ENCODE measurements around the gene FCMR.

FCMR gene

GRCh38 chr1:206898915-206899431 is 22.8 kb downstream of the FCMR start:
- no peak for DNase-seq

DNA sequence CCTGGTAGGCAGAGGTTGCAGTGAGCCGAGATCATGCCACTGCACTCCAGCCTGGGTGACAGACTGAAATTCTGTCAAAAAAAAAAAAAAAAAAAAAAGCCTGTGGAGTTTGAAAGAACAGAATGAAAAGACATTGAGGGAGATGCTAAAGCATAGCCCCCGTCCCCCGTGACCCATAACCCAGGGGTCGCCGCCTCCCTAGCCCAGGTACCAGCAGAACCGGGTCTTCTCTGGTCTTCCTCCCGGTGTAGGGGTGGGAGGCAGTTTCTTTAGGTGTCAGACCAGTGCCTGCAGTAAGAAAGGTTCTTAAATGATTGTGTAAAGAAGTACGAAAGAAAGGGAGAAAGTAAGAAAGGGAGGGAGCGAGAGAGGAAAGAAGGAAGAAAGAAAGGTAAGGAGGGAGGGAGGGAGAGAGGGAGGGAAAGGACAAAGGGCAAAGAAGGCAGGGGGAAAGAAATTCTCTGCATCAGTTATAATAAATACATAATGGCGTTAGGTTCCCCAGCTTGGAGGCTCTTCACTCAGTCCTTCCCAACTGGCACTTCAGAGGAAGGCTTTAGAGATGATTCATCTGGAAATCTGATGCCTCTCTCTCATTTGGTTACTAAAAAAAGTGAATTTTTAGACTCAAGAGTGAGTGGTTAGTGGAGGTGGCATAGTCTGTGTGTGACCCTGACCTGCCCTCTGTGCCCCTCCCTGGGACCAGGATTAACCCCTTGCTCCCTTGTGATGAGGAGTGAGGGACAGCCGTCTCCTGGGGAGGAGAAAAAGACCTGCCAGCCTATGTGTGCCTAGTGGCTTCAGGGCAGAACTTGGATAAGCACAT is 23.4 kb downstream of the FCMR start:
- no peak for DNase-seq

DNA sequence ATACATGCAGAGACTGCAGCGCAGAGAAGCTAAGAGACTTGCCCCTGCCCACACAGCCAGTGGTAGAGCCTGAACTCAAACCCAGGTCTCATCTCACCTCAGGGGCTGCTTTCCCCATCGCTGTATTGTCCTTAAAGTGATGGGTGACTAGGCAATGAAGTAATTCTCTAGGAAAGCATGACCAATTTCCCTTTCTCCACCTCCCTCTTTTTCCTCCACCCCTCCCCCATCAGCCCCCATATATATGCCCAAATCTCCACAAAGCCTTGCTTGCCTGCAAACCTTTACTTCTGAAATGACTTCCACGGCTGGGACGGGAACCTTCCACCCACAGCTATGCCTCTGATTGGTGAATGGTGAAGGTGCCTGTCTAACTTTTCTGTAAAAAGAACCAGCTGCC is 24.6 kb downstream of the FCMR start, which contains the start of gene IL24:
Gene IL24, plus strand, starts transcription at position 269 of the 400 bp plus-strand sequence. CDS start 390 bp downstream, outside the sequence.
- no peak for DNase-seq

GRCh38 chr1:206896261-206896660 is 25.5 kb downstream of the FCMR start:
- DNase-seq: no peak

GRCh38 chr1:206895837-206896242 is 25.9 kb downstream of the FCMR start:
- DNase-seq: no peak

DNA sequence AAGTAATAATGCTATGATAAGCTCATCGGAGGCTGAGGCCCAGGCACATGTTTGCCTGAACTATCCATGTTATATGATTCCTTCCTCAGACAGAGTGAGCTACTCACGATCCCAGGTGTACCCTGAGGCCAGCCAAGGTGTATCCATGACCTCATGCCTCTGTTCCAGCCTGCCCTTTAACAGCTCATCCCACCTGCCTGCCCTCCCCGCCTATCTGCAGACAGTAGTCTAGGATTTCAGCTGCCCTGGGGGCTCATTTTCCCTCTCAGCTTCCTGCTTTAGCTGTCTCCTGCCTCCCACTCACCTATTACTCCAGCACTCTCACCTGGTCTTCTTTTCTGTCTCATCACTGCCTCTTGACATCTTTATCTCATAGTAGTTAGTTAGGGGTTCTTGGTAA is 26.4 kb downstream of the FCMR start:
- DNase-seq: no peak

DNA sequence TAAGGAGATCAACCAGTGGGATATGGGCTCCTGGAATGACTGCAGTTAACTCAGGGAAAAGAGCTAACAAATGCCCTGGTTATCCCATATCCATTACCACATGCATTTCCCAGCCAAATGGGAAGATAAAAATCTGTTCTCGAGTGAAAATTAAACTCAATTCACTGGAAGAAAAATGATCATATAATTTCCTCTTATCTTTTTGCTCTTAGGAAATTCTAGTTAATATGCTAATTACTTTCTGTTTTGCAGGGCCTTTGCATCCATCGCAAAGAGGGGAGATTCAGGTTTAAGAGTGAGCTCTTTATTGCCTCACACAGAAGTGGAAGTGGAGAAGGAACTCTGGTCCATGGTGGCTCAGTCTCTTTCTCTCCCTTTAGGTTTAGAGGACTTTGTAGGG is 28.4 kb downstream of the FCMR start:
- DNase-seq: no peak

- DNase-seq: no peak
Measured at GRCh38 chr1:206892351-206892984, 29.3 kb downstream of the FCMR start.

- DNase-seq: no peak
Measured at GRCh38 chr1:206891412-206891811, 30.3 kb downstream of the FCMR start.

DNA sequence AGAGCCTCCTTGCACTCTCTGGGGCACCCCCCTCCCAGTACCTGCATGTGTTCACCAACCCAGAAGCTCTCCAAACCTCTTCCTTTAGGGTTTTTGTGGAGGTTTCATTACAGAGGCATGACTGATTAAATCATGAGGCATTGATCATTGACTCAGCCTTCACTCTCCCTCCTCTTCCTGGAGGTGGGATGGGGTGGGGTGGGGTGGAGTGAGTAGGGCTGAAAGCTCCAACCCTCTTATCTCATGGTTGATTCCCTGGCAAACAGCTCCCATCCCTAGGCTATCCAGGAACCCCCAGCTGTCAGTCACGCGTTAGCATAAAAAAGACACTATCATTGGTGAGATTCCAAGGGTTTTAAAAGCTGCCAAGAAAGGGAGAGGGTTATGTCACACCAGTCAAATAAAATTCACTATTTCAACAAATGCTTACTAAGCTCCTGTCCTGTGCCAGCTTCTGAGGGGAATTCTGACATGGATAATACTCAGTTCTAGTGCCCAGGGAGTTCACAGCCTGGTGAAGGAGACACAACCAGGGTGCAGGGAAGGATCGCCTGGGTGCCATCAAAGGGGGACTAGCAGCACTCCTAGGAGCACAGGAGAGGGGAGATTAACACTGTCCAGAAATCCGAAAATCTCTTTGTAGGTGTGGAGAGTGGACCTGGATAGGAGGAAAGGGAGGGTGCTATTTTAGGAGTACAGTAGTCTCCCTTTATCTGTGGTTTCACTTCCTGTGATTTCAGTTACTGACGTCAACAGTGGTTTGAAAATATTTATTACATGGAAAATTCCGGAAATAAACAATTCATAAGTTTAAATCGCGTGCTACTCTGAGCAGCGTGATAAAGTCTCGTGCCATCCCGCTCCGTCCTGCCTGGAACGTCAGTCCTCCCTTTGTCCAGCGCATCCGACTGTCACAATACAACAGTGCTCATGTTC is 31.3 kb downstream of the FCMR start:
- no peak for DNase-seq

DNA sequence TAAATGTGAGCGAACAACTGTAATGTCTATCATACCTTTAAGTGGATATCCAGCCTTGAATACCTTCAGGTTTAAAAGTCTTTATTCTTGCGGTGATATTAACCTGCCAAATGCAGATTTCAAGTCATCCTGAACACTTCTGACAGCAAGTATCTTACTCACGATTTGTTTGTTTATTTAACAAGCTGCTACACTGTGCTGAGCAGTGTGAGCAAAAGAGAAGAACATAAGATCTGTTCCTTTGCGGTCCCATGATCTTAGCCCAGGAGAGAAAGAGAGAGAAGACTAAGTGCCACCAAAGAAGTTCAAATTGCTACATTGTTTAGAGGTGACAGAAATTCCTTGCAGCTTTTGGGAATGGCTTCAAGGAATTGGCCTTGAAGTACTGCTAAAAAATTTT is 34.0 kb downstream of the FCMR start:
- DNase-seq: no peak

DNA sequence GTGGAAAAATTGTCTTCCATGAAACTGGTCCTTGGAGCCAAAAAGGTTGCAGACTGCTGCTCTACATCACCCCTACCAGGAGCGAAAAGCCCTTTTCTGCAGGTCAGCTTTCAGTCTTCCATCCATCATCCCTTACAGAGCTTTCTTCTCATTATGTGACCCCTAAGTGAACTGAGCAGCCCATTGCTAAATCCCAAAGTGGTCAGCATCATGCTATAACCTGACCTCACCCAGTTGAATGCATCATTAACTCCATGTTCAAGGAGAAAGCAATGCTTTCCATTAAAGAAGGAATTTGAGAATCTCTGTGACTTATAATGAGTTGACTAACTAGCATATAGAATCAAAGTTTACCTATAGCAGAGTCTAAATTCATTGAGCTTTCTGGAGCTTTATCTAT is 34.9 kb downstream of the FCMR start:
- DNase-seq: no peak

GRCh38 chr1:206885341-206886060 is 36.2 kb downstream of the FCMR start:
- no peak for DNase-seq

DNA sequence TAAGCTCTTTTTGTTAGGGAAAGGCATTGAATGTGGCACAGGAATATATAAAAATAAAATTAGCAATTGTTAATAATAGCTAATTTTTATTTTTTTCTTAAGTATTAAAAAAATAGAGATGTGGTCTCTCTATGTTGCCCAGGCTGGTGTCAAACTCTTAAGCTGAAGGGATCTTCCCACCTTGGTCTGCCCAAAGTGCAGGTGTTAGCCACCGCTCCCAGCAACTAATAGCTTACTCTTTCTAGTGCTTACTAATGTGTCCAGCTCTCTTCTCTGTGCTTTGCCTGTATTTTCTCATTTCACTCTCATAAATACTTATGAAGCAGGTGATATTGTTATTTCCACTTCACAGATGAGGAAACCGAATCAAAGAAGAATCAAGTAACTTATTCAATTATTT is 37.9 kb downstream of the FCMR start:
- DNase-seq: no peak

DNA sequence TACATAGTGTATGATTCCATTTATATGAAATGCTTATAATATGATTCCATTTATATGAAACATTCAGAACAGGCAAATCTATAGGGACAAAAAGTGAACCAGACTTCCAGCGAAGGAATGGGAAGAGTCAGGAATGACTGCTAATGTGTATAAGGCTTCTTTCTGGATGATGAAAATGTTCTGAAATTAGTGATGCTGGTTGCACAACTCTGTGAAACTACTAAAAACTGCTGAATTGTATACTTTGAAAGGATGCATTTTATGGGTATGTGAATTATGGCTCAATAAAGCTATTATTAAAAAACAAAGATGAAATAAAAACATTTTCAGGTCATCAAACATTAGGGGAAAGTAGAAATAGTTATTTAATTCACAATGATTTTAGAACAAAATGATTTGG is 38.6 kb downstream of the FCMR start:
- no peak for DNase-seq

- no peak for DNase-seq
Measured at GRCh38 chr1:206882555-206882954, 39.2 kb downstream of the FCMR start.

GRCh38 chr1:206880314-206880713 is 41.4 kb downstream of the FCMR start:
- no peak for DNase-seq

- no peak for DNase-seq
Measured at GRCh38 chr1:206878456-206878855, 43.3 kb downstream of the FCMR start.

- DNase-seq: no peak
Measured at GRCh38 chr1:206875752-206876377, 45.9 kb downstream of the FCMR start.

- no peak for DNase-seq
Measured at GRCh38 chr1:206873603-206874188, 48.0 kb downstream of the FCMR start.

DNA sequence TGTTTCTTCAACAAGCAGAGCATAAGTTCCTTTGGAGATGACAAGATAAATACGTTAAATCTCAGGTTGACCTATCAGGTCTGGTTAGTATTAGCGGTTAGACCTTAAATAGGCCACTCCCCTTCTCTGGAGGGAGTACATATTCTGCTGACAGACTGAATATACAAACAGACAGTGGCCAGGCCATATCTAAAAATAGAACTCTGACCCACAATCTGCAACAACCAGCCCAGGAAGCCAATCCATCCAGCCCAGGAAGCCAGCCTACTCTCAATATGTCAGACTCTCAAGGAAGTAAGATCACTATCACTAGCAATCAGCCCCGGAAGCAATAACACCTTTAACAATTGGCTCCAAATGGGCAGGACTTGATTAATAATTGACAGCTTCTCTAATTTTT is 49.6 kb downstream of the FCMR start:
- DNase-seq: no peak

GRCh38 chr1:206868264-206868663 is 53.5 kb downstream of the FCMR start:
- no peak for DNase-seq

Data from right hindlimb (tissue), 1 donor.